ENCODE measurements around the gene CCDC91. TPM values are rescaled to one million over a fixed set of nuclear protein-coding genes. Genes with fewer than 3 reads are reported as not detected.

The CCDC91 gene
- polyA plus RNA-seq, 2 of the 4 experiments (the other 2 are of a cell fraction) = 26.0 to 48.1 TPM

GRCh38 chr12:28306535-28306934 lies 116.3 kb downstream of the CCDC91 start:
- H3K4me2 ChIP-seq = no peak overlapping the region
- POLR2A ChIA-PET = no interaction called here
- DNase-seq (ENCODE audit: low read depth in 1 of 2, low spot score in 1 of 2) (no peak), FAIRE-seq (peak; percentile 13), ATAC-seq (no peak)
- H3K27ac ChIP-seq = no peak overlapping the region
- TF ChIP-seq RFX5 (IDR thresholded peaks at IDR 0.05) (no peak), NFE2L2 (conservative IDR thresholded peaks at IDR 0.05; ENCODE audit: low read length) (no peak), ZSCAN20 (CRISPR knock-in tag; IDR thresholded peaks at IDR 0.05) (no peak), FOSB (CRISPR knock-in tag; IDR thresholded peaks at IDR 0.05) (no peak), POLR2AphosphoS2 (conservative IDR thresholded peaks at IDR 0.05; ENCODE audit: low read length) (no peak), ZC3H11A (IDR thresholded peaks at IDR 0.05) (no peak), HDAC2 (IDR thresholded peaks at IDR 0.05) (no peak), JUNB (IDR thresholded peaks at IDR 0.05) (no peak), PHF8 (IDR thresholded peaks at IDR 0.05; ENCODE audit: borderline replicate concordance, low read depth) (no peak), FOXS1 (CRISPR knock-in tag; IDR thresholded peaks at IDR 0.05) (no peak)
- TF ChIP-seq, protein P1, sequence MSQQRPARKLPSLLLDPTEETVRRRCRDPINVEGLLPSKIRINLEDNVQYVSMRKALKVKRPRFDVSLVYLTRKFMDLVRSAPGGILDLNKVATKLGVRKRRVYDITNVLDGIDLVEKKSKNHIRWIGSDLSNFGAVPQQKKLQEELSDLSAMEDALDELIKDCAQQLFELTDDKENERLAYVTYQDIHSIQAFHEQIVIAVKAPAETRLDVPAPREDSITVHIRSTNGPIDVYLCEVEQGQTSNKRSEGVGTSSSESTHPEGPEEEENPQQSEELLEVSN (IDR thresholded peaks at IDR 0.05; ENCODE audit: borderline replicate concordance, low read depth) = no peak
- TF ChIP-seq, protein P2, sequence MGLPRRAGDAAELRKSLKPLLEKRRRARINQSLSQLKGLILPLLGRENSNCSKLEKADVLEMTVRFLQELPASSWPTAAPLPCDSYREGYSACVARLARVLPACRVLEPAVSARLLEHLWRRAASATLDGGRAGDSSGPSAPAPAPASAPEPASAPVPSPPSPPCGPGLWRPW (IDR thresholded peaks at IDR 0.05) = no peak
- TF ChIP-seq, protein P3, sequence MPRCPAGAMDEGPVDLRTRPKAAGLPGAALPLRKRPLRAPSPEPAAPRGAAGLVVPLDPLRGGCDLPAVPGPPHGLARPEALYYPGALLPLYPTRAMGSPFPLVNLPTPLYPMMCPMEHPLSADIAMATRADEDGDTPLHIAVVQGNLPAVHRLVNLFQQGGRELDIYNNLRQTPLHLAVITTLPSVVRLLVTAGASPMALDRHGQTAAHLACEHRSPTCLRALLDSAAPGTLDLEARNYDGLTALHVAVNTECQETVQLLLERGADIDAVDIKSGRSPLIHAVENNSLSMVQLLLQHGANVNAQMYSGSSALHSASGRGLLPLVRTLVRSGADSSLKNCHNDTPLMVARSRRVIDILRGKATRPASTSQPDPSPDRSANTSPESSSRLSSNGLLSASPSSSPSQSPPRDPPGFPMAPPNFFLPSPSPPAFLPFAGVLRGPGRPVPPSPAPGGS (IDR thresholded peaks at IDR 0.05) = no peak
- H3K9me3 ChIP-seq = no peaks in the 10 kb centered on the region
- no peak overlapping the region for H3K4me3 ChIP-seq
- WGBS (ENCODE audit: missing lambda C conversion rate) = 92% methylated on average over 2 of the region's 2 CpGs
- CTCF ChIA-PET = no interaction called here
- no peaks in the 10 kb centered on the region for H3K4me1 ChIP-seq

GRCh38 chr12:28308891-28309290 lies 118.6 kb downstream of the CCDC91 start:
- Histone ChIP-seq H3K4me3 (no peak overlapping the region), H3K9me3 (no peaks in the 10 kb centered on the region), H3K27ac (no peak overlapping the region), H3K4me1 (0 out of 3 replicates have a peak, but pooled peaks cover 3% of the 10 kb centered on the region), H3K4me2 (no peak overlapping the region)
- no peak for FAIRE-seq
- WGBS (ENCODE audit: missing lambda C conversion rate) = 92% methylated on average over 2 of the region's 2 CpGs
- TF ChIP-seq HDAC2 (IDR thresholded peaks at IDR 0.05) = no peak
- ChIA-PET CTCF (no interaction called here), POLR2A (no interaction called here)
- no peak for DNase-seq (ENCODE audit: low read depth in 1 of 2, low spot score in 1 of 2)
- no peak for ATAC-seq

- DNase-seq (ENCODE audit: low read depth in 1 of 2, low spot score in 1 of 2) (no peak), ATAC-seq (no peak), FAIRE-seq (no peak)
- CTCF ChIA-PET = interaction anchor here (0.6 to 0.7 kb wide), 2 partner anchors 14 to 123 kb away, joined by 3 read pairs; no protein-coding TSS in a partner anchor
- H3K4me3 ChIP-seq = no peak overlapping the region
- no peak for TF ChIP-seq TP53 (CRISPR knock-in tag; IDR thresholded peaks at IDR 0.05)
- TF ChIP-seq, protein P4, sequence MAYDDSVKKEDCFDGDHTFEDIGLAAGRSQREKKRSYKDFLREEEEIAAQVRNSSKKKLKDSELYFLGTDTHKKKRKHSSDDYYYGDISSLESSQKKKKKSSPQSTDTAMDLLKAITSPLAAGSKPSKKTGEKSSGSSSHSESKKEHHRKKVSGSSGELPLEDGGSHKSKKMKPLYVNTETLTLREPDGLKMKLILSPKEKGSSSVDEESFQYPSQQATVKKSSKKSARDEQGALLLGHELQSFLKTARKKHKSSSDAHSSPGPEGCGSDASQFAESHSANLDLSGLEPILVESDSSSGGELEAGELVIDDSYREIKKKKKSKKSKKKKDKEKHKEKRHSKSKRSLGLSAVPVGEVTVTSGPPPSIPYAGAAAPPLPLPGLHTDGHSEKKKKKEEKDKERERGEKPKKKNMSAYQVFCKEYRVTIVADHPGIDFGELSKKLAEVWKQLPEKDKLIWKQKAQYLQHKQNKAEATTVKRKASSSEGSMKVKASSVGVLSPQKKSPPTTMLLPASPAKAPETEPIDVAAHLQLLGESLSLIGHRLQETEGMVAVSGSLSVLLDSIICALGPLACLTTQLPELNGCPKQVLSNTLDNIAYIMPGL (CRISPR knock-in tag; IDR thresholded peaks at IDR 0.05; ENCODE audit: borderline replicate concordance) = no peak
- TF ChIP-seq, protein P5, sequence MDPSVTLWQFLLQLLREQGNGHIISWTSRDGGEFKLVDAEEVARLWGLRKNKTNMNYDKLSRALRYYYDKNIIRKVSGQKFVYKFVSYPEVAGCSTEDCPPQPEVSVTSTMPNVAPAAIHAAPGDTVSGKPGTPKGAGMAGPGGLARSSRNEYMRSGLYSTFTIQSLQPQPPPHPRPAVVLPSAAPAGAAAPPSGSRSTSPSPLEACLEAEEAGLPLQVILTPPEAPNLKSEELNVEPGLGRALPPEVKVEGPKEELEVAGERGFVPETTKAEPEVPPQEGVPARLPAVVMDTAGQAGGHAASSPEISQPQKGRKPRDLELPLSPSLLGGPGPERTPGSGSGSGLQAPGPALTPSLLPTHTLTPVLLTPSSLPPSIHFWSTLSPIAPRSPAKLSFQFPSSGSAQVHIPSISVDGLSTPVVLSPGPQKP (IDR thresholded peaks at IDR 0.05; ENCODE audit: low read depth, low read length) = no peak
- no peak for TF ChIP-seq BHLHE40 (IDR thresholded peaks at IDR 0.05; ENCODE audit: low read depth, low read length)
- TF ChIP-seq FOSL2 (IDR thresholded peaks at IDR 0.05) = no peak
- TF ChIP-seq FOSL2 (CRISPR knock-in tag; IDR thresholded peaks at IDR 0.05) = no peak
- no peak for TF ChIP-seq HOXB5 (CRISPR knock-in tag; IDR thresholded peaks at IDR 0.05)
- no peak for TF ChIP-seq CHD4 (IDR thresholded peaks at IDR 0.05; ENCODE audit: borderline replicate concordance)
- TF ChIP-seq, protein P3 (IDR thresholded peaks at IDR 0.05) = no peak
- TF ChIP-seq RNF2 (IDR thresholded peaks at IDR 0.05; ENCODE audit: borderline replicate concordance, low read depth) = no peak
- TF ChIP-seq ZNF302 (CRISPR knock-in tag; IDR thresholded peaks at IDR 0.05) = no peak
- no peak for TF ChIP-seq KDM5A (IDR thresholded peaks at IDR 0.05)
- no peak for TF ChIP-seq RARB (CRISPR knock-in tag; IDR thresholded peaks at IDR 0.05)
- WGBS (ENCODE audit: missing lambda C conversion rate) = 92% methylated on average over 1 of the region's 1 CpG
- no peak overlapping the region for H3K27ac ChIP-seq
- H3K4me2 ChIP-seq = no peak overlapping the region
- 0 out of 3 replicates have a peak, but pooled peaks cover 3% of the 10 kb centered on the region for H3K4me1 ChIP-seq
- POLR2A ChIA-PET = no interaction called here
- peaks cover 8% of the 10 kb centered on the region; the same call in 2 of the 3 replicates for H3K9me3 ChIP-seq
These were observed 123.4 kb downstream of the CCDC91 start for GRCh38 chr12:28313631-28314030.

Data from A549 (cell line).